Esophagus muscularis mucosa (tissue), 4 donors: ENCODE measurements around the gene PCDHGA1. TPM values are rescaled to one million over a fixed set of nuclear protein-coding genes. Genes with fewer than 3 reads are reported as not detected.

Experiments used
- DNase-seq: peaks from one replicate; pipeline ENCODE4 v3.0.0-alpha.2; 2017; ENCODE audit errors: extremely low spot score
- H3K27ac ChIP-seq, 4 donors: fragments of 200-600 bp; sonication (generic); replicated peaks in 1 of 4; 1 replicate in 3 of 4; 2 replicates in 1 of 4; pipeline ENCODE4 v1.5.1; 2016 to 2019; ENCODE audit warnings: mild to moderate bottlenecking in 1 of 4
- H3K27me3 ChIP-seq, 4 donors: fragments of 200-600 bp; sonication (generic); one replicate each; pipeline versions ENCODE4 v1.5.1 to v1.6.0; 2016 to 2019
- H3K36me3 ChIP-seq, 4 donors: fragments of 200-600 bp; sonication (generic); one replicate each; pipeline ENCODE4 v1.5.1; 2016 to 2019
- H3K4me1 ChIP-seq, 4 donors: fragments of 200-600 bp; sonication (generic); one replicate each; pipeline ENCODE4 v1.5.1; 2016 to 2019
- H3K4me3 ChIP-seq, 4 donors: fragments of 200-600 bp; sonication (generic); 1 replicate in 2 of 4; 2 replicates in 2 of 4; pipeline ENCODE4 v1.5.1; 2016 to 2019; ENCODE audit warnings: mild to moderate bottlenecking in 4 of 4, moderate library complexity in 1 of 4
- H3K9me3 ChIP-seq, 4 donors: fragments of 200-600 bp; sonication (generic); 1 replicate in 3 of 4; 2 replicates in 1 of 4; pipeline ENCODE4 v1.5.1; 2016 to 2019
- EP300 ChIP-seq: sonication (generic); formaldehyde crosslinking; IDR thresholded peaks from one replicate; pipeline ENCODE4 v1.6.1; 2017; ENCODE audit warnings: antibody characterized with exemption
- POLR2A ChIP-seq: fragments of 450-650 bp; IDR thresholded peaks from one replicate; pipeline ENCODE4 v1.6.1; 2017; ENCODE audit warnings: antibody characterized with exemption, moderate library complexity, mild to moderate bottlenecking, low read depth
- POLR2AphosphoS5 ChIP-seq, 2 donors: sonication (generic); formaldehyde crosslinking; IDR thresholded peaks; one replicate each; pipeline ENCODE4 v1.6.1; 2017; ENCODE audit warnings: antibody characterized with exemption in 2 of 2
- WGBS: methylation state at CpG from one replicate; pipeline ENCODE4 v1.1.5; 2018; 5-methylcytosine and 5-hydroxymethylcytosine counted together
- intact Hi-C: fragments of 100-400 bp; cut with DNase I; formaldehyde crosslinking; loops from one replicate; pipeline ENCODE4 v1.15.1; 2023
- total RNA-seq, 4 donors: library from RNA; depleted of rRNA; stranded (reverse); fragments of >200 nt; gene quantifications; one replicate each; pipeline versions ENCODE4 v1.1.0 to v1.2.1, GENCODE V29; 2016
- TF ChIP-seq, protein P1 (sequence below), 3 experiments: fragments of 200-600 bp in 2 of 3; fragments of 450-650 bp in 1 of 3; sonication (generic) in 2 of 3; IDR thresholded peaks; one replicate each; pipeline ENCODE4 v1.5.1; 2017 to 2019; ENCODE audit warnings: antibody characterized with exemption in 3 of 3, mild to moderate bottlenecking in 2 of 3, moderate library complexity in 1 of 3

PCDHGA1 gene
- total RNA-seq, 4 donors from 2014 or later, result 0.45 to 1.2 (median 0.76) TPM

DNA sequence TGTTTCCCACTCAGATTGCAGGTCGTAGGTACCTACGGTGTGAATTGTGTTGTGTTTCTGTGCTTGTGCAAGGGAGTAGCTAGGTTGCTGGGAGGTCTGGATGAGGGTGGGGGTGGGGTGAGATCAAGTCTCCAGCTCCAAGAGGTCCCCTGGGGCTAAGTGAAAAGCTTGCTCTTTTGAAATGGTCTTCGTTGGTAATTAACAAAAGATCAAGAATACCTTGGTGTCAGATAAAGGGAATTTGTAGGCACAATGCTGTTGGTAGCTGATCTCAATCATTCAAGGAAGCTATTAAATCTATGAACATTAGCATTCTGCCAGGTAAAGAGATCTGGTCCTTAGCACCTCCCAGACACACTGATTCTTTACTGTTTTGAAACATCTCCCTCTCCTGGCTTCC is 153.6 kb downstream of the PCDHGA1 start:
- H3K27ac ChIP-seq, result no peak overlapping the region
- 41% methylated on average over 3 of the region's 3 CpGs for whole genome bisulfite sequencing
- peaks cover 0 to 19% (median 15%) of the 10 kb centered on the region in 4 donors for H3K36me3 ChIP-seq
- H3K27me3 ChIP-seq, result no peaks in the 10 kb centered on the region
- peaks cover 35 to 88% (median 81%) of the 10 kb centered on the region in 4 donors for H3K4me1 ChIP-seq
- TF ChIP-seq POLR2A, result no peak
- no peak for TF ChIP-seq EP300
- TF ChIP-seq, protein P1, sequence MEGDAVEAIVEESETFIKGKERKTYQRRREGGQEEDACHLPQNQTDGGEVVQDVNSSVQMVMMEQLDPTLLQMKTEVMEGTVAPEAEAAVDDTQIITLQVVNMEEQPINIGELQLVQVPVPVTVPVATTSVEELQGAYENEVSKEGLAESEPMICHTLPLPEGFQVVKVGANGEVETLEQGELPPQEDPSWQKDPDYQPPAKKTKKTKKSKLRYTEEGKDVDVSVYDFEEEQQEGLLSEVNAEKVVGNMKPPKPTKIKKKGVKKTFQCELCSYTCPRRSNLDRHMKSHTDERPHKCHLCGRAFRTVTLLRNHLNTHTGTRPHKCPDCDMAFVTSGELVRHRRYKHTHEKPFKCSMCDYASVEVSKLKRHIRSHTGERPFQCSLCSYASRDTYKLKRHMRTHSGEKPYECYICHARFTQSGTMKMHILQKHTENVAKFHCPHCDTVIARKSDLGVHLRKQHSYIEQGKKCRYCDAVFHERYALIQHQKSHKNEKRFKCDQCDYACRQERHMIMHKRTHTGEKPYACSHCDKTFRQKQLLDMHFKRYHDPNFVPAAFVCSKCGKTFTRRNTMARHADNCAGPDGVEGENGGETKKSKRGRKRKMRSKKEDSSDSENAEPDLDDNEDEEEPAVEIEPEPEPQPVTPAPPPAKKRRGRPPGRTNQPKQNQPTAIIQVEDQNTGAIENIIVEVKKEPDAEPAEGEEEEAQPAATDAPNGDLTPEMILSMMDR (IDR thresholded peaks at IDR 0.05), result no peak
- TF ChIP-seq POLR2AphosphoS5 (IDR thresholded peaks at IDR 0.05), result no peak
- intact Hi-C loops, result no loop called here
- no peaks in the 10 kb centered on the region for H3K9me3 ChIP-seq
- H3K4me3 ChIP-seq, result peak overlapping the region in 2 of 4 donors; percentile 53 to 57
- DNase-seq, result no peak

DNA sequence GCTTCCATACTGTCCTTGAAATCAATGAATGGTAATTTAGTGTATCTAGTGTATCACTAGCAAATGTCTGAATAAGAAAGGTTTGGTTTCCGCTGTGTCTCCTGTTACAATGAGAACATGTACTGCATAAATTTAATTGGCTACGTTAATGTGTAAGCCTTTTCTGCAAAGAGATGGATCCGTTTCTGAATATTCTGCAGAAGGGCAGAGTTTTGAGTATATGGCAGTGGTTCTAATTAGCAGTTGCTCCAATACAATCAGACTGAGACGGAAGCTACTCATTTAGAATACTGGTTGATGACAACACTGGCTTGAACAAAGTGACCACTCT is 154.0 kb downstream of the PCDHGA1 start:
- Histone ChIP-seq H3K4me3 (peak overlapping the region; percentile 47 to 57 (median 52)), H3K9me3 (no peaks in the 10 kb centered on the region), H3K27me3 (no peaks in the 10 kb centered on the region), H3K27ac (no peak overlapping the region), H3K36me3 (peaks cover 0 to 19% (median 16%) of the 10 kb centered on the region in 4 donors), H3K4me1 (peaks cover 34 to 87% (median 82%) of the 10 kb centered on the region in 4 donors)
- WGBS, result 19% methylated on average over 4 of the region's 4 CpGs
- no peak for DNase-seq
- intact Hi-C loops, result no loop called here
- TF ChIP-seq EP300 (no peak), POLR2A (no peak), POLR2AphosphoS5 (IDR thresholded peaks at IDR 0.05) (no peak)
- TF ChIP-seq, protein P1 (IDR thresholded peaks at IDR 0.05), result no peak

DNA sequence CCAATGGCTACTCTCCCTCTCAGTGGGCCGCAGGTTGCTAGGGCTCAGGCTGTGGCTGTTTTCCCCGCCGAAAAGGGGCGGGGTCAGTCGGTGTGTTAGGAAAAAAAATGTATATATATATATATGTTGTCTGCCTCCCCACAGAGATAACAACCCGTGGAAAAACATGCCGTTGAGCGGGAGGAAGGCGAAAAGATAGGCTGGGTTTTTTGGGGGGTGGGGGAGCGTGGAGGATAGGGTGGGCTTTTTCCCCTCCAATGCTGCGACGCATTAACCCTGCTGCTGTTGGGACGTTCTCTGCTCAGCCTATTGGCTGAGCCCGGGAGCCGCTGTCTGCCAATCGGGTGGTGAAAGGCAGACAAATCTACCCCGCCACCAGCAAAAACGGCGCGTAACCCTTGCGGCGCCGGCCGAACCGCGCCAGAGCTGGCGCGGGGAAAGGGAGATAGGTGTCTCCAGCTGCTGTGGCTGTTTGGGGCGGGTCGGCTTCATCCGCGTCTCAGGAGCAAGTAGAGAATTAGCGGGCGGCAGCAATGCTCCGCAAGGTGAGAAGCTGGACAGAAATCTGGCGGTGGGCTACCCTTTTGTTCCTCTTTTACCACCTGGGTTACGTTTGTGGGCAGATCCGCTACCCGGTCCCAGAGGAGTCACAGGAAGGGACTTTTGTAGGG is 154.5 kb downstream of the PCDHGA1 start, which contains the start of gene PCDHGC4:
TSS of gene PCDHGC4 (plus strand) at position 390 of the 671 bp plus-strand sequence. CDS start at position 534, 144 bp downstream.
- intact Hi-C loops, result no loop called here
- H3K36me3 ChIP-seq, result peaks cover 0 to 23% (median 19%) of the 10 kb centered on the region in 4 donors
- H3K9me3 ChIP-seq, result no peaks in the 10 kb centered on the region
- no peak within 1 kb of the TSS for H3K27ac ChIP-seq
- no peaks in the 10 kb centered on the region for H3K27me3 ChIP-seq
- no peak for TF ChIP-seq POLR2AphosphoS5 (IDR thresholded peaks at IDR 0.05)
- no peak for TF ChIP-seq POLR2A
- TF ChIP-seq, protein P1 (IDR thresholded peaks at IDR 0.05), result no peak
- TF ChIP-seq EP300, result no peak
- peaks cover 30 to 87% (median 81%) of the 10 kb centered on the region in 4 donors for H3K4me1 ChIP-seq
- H3K4me3 ChIP-seq, result peak within 1 kb of the TSS; percentile 47 to 57 (median 52)
- DNase-seq, result no peak
- WGBS, result 22% methylated on average over 31 of the region's 39 CpGs

DNA sequence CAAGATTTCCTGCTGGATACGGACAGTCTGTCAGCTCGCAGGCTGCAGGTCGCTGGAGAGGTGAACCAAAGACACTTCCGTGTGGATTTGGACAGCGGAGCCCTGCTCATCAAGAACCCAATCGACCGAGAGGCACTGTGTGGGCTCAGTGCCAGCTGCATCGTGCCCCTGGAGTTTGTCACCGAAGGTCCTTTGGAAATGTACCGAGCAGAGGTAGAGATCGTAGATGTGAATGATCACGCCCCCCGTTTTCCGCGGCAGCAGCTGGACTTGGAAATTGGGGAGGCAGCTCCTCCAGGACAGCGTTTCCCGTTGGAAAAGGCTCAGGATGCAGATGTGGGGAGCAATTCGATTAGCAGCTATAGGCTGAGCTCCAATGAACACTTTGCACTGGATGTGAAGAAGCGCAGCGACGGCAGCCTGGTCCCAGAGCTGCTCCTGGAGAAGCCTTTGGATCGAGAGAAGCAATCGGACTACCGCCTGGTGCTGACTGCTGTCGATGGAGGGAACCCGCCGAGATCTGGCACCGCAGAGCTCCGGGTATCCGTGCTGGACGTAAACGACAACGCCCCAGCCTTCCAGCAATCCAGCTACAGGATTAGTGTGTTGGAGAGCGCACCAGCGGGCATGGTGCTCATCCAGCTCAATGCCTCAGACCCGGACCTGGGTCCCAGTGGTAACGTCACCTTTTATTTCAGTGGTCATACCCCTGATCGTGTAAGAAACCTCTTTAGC is 155.2 kb downstream of the PCDHGA1 start:
- 60% methylated on average over 26 of the region's 38 CpGs for WGBS
- H3K9me3 ChIP-seq, result no peaks in the 10 kb centered on the region
- no peak for DNase-seq
- no peaks in the 10 kb centered on the region for H3K27me3 ChIP-seq
- H3K4me1 ChIP-seq, result peaks cover 27 to 82% (median 75%) of the 10 kb centered on the region in 4 donors
- H3K27ac ChIP-seq, result no peak overlapping the region
- H3K36me3 ChIP-seq, result peaks cover 0 to 30% (median 25%) of the 10 kb centered on the region in 4 donors
- TF ChIP-seq, protein P1 (IDR thresholded peaks at IDR 0.05), result no peak
- TF ChIP-seq POLR2AphosphoS5 (IDR thresholded peaks at IDR 0.05) (no peak), POLR2A (no peak), EP300 (no peak)
- peak overlapping the region; percentile 47 to 57 (median 52) for H3K4me3 ChIP-seq
- intact Hi-C loops, result no loop called here
